HG02973 (cell line): Measurements from ENCODE around the gene RNASEH2B.

Source experiments
- ATAC-seq: cut with Tn5 transposase; IDR thresholded peaks from one replicate; pipeline ENCODE4 v1.9.1; 2021; ENCODE audit warnings: moderate library complexity; ENCODE audit not compliant: unreplicated experiment

RNASEH2B gene

GRCh38 chr13:50909605-50910484, at the start of gene RNASEH2B:
Gene RNASEH2B (plus strand): TSS chr13:50909791. CDS start chr13:50910077, 286 bp downstream.
- ATAC-seq: peak; percentile 68

- ATAC-seq: no peak
Observed at GRCh38 chr13:50864492-50864891, 45.1 kb upstream of the RNASEH2B start.

- ATAC-seq: no peak
Observed at GRCh38 chr13:50866817-50867636, 42.6 kb upstream of the RNASEH2B start.

- no peak for ATAC-seq
Observed at GRCh38 chr13:50867637-50867945, 42.0 kb upstream of the RNASEH2B start.

DNA sequence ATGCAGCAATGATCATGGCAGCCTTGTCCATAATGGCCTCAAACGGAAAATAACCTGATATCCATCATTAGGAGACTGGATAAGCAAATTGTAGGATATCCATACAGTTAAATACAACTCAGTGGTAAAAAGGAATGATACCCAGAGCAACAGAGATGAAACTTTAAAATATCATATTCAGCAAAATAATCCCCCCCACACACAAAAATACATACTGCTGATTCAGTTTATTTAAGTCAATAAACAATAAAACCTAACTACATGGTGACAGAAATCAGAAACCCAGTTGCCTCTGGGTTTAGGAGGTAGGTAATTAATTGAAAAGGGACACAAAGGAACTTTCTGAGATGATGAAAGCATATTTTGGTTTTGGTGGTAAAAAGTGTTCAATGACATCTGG, 38.2 kb upstream of the RNASEH2B start:
- ATAC-seq: no peak

DNA sequence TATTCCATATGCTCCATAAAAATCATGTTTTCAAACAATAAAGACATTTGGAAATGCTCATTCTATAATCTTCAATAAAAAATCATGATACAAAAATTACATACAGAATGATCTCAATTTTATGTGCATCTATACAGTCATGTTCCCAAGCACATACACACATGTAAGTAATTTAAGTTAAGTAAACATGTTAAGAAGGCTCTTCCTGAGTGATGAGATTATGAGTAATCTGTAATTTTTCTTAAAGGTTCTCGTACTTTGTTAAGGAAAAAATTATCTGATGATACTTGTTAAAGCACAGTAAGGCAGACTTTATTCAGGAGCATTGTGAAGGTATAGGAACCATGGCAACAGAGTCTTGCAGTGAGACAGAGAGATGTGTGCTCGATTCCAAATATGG, 36.1 kb upstream of the RNASEH2B start:
- ATAC-seq: no peak

- ATAC-seq: no peak
Observed at GRCh38 chr13:50873991-50874390, 35.6 kb upstream of the RNASEH2B start.

- ATAC-seq: no peak
Observed at GRCh38 chr13:50882816-50883435, 26.7 kb upstream of the RNASEH2B start.

DNA sequence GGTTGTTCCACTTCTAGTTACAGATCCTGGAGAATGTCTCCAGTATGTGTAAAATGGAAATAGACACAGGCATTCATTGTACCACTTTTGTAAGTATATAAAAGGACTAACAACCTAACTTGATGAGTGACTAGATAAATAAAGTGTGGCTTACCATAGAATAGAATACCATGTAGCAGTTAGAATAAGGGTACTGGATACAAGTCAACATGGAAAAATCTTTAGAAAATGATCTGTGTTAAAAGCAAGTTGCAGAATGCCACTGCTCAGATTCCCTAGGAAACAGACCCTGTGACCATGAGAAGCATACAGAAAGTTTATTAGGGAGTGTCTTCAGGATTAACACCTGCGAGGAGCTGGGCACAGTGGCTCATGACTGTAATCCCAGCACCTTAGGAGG, 25.9 kb upstream of the RNASEH2B start:
- ATAC-seq: no peak

- no peak for ATAC-seq
Observed at GRCh38 chr13:50884265-50884664, 25.3 kb upstream of the RNASEH2B start.

DNA sequence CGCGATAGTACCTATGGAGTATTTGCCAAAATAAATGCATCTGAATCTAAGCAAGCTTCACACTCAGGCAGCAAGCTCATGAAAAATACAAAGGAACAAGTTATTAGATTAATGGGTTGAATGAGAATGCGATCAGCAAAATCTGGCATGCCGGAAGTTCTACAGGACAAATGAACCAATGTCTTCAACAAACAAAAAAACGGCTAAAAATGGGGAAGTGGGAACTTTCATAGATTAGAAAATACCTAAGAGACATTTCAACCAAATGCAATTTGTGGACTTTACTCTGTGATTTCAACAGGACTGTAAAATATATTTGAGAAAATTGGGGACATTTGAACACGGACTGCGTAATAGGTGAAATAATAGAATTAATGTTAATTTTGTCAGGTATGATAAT, 22.4 kb upstream of the RNASEH2B start:
- ATAC-seq: no peak

GRCh38 chr13:50888362-50888761, 21.2 kb upstream of the RNASEH2B start:
- ATAC-seq: no peak

DNA sequence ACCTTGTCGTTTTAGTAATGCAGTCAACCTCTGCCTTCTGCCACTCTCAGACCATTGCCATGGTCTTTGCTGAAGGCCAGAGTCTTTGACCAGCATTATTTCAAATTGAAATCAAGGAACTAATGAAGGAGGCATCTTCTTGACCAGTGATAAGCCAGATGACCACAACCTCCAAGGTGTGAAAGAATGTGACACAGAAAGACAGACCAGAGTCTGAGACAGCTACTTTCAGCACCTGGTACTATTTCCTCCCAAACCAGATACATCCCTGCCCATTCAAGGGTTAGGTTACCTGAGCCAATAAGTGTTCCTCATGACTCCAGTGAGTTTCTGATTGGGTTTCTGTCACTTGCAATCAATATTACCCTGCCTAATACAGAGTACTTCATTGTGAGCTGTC, 20.3 kb upstream of the RNASEH2B start:
- no peak for ATAC-seq

GRCh38 chr13:50891206-50891605, 18.4 kb upstream of the RNASEH2B start:
- ATAC-seq: no peak

DNA sequence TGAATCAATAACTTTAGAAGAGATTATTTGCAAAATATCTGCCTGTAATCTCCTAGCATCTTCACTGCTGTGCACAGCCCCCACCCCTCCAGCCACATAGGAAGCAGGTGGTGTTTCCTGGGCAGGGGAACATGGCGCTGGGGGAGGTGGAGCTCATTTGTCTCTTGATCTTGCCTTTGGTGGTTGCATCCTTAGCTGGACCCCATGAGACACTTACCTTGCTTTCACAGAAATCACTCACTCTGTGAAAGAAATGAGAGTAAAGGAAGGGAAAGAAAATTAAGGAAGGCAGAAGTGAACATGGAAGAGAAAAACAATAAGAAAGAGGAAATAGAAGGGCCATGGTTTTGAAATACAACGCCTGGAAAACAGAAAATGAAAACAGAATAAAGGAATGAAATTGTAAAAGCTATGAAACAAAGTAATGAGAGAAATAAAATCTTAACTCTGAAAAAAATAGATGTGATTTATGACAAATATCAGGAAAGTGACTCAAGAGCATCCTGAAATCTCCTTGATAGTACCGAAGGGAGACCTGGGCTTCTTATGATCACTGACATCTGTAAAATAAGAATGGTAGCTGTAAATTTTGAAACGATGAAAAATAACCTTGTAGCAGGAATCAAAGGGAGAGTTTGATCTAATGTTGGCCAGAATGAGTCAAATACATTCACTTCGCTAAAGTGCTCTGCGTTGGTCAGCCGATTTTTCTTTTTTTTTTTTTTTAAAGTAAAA, 17.2 kb upstream of the RNASEH2B start:
- no peak for ATAC-seq

- ATAC-seq: peak; percentile 68
Observed at GRCh38 chr13:50893211-50893852, 16.3 kb upstream of the RNASEH2B start.

DNA sequence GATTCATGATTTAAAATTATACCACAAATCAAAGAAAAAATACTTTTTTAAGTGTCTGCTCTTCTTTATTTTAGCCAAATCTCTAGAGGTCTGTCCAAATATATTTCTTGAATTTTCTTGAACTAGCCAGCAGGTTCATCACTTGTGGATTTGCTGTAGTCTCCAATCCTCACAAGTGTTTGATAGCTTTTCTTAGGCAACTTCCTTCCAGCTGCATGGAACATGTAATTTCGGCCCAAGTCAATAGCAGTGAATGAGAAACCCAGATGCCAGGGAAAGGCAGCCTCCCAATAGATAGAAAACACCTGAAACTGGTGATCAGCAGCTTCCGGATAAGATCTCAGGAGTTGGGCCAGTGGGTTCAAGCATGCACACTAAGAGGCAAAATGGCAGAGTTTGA, 15.6 kb upstream of the RNASEH2B start:
- no peak for ATAC-seq

GRCh38 chr13:50894504-50894903, 15.1 kb upstream of the RNASEH2B start:
- no peak for ATAC-seq

DNA sequence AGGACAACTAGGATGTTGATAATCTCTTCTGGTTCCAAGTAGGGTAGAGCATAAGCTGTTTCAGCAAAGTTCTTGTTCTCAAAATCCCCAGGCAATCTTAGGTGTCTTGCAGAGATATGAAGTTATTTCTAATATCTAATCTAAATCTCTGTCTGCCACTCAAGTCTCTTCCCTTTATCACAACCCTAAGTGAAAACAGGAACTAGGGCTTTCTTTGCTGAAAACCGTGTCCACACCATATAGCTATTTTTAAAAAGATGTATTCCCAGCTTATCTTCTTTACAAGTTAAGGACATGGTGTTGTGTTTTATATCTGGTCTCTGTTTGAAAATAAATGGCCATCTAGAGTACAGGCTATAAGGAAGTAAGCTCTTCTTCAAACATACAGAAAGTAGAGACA, 11.3 kb upstream of the RNASEH2B start:
- ATAC-seq: no peak

DNA sequence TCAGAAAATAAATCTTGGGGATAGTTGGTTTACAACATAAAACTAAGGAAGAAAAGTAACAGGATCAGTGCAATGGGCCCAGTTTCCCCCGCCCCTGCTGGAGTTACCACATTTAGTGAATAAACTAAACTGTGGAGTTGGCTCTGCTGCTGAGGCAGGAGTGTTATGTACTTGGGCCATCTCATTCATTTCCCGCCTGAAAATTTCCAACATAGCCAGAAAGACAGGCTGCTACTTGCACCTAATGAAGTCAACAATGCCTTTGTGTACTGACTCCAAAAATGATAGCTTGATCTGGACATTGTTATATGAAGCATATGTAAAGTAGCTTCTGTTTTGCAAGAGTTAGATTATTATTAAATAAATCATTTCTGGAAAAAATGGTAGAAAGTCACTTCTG, 7.9 kb upstream of the RNASEH2B start:
- ATAC-seq: no peak

DNA sequence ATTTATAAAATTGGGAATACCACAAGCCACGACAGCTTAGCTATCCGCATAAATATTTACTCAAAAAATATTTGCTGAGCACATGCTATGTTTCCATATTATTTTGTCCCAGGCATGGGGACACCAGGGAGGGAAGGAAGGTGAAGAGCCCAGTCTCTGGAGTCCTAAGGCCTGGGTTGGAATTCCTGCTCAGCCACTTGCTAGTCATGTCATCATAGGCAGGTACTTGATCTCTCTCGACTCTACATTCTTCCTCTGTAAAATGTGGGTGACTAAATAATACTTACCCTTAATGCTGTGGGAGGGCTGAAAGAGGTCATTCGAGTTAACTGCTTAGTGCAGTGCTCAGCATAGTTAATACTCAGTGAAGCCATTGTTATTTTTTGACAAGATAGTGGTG, 4.3 kb upstream of the RNASEH2B start:
- no peak for ATAC-seq
